GM21447 (cell line): ENCODE results near the gene PPIL3.

Experiments
- ATAC-seq: cut with Tn5 transposase; IDR thresholded peaks from one replicate; pipeline ENCODE4 v1.9.1; 2021; ENCODE audit not compliant: unreplicated experiment

Gene PPIL3

GRCh38 chr2:200861617-200862155 is 27.2 kb downstream of the PPIL3 start:
- no peak for ATAC-seq

GRCh38 chr2:200860092-200860795 is 28.6 kb downstream of the PPIL3 start:
- no peak for ATAC-seq

- ATAC-seq, result no peak
Observed at GRCh38 chr2:200856806-200857205, 32.1 kb downstream of the PPIL3 start.

- ATAC-seq, result no peak
Observed at GRCh38 chr2:200852605-200853004, 36.3 kb downstream of the PPIL3 start.

GRCh38 chr2:200851398-200852248 is 37.3 kb downstream of the PPIL3 start:
- ATAC-seq, result no peak

- no peak for ATAC-seq
Observed at GRCh38 chr2:200850512-200851256, 38.2 kb downstream of the PPIL3 start.

- ATAC-seq, result no peak
Observed at GRCh38 chr2:200847939-200848338, 40.9 kb downstream of the PPIL3 start.

- no peak for ATAC-seq
Observed at GRCh38 chr2:200847269-200847668, 41.6 kb downstream of the PPIL3 start.

- ATAC-seq, result no peak
Observed at GRCh38 chr2:200845669-200846325, 43.1 kb downstream of the PPIL3 start.

- no peak for ATAC-seq
Observed at GRCh38 chr2:200845194-200845593, 43.7 kb downstream of the PPIL3 start.

GRCh38 chr2:200843993-200844948 is 44.6 kb downstream of the PPIL3 start:
- ATAC-seq, result no peak

- no peak for ATAC-seq
Observed at GRCh38 chr2:200839513-200839912, 49.4 kb downstream of the PPIL3 start.

GRCh38 chr2:200834701-200835100 is 54.2 kb downstream of the PPIL3 start:
- ATAC-seq, result no peak

- no peak for ATAC-seq
Observed at GRCh38 chr2:200829258-200829655, 59.6 kb downstream of the PPIL3 start.

GRCh38 chr2:200828572-200829257 is 60.2 kb downstream of the PPIL3 start:
- ATAC-seq, result no peak

- no peak for ATAC-seq
Observed at GRCh38 chr2:200828104-200828503, 60.8 kb downstream of the PPIL3 start.

GRCh38 chr2:200821686-200822245 is 67.1 kb downstream of the PPIL3 start:
- no peak for ATAC-seq
